ENCODE measurements around the gene ARSG. TPM values are rescaled to one million over a fixed set of nuclear protein-coding genes. Genes with fewer than 3 reads are reported as not detected.

ARSG gene
- total and polyA plus RNA-seq, 2 of the 13 experiments (the other 11 are each of a cell fraction or from before 2014, with no cell fraction given): 3.7 to 15.2 TPM

DNA sequence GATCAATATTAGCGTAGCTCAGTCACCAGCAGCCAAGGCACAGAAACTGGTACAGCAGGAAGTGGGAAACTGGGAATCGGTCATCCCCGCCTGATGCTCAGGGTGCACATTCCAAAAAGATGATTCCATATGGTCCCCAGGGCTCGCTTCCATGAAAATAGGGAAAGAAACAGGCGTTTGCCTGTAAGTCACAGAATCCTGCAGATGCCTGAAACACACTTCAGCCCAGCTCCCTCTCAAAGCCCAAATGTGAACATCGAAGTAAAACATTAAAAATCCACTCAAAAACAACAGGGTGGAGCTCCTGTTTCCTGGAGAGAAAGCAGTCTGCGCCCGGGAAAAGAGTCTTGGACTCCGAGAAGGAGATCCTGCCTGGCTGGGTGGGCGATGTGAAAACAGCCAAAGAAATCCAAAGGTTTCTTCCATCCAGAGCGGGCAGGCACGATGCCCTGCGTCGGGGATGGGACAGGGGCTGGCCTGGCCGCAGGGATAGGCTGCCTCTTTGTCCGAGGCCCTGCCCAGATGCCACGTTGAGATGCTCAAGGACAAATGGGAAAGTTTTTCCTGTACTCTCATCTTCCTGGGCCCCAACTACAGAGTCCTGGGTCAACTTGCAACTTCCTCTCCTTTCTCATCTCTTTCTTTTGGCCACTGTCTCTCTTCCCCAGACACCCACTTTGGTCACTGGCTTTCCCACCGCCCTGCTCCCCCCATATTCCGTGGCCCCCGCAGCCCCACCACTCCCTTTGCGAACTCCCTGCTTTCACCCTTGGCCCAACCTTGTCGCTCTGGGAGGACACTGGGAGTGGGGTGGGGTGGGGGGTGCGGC is 165.3 kb downstream of the ARSG start (continued):
- TF ChIP-seq ZNF121 (CRISPR knock-in tag; IDR thresholded peaks at IDR 0.05): no peak
- TF ChIP-seq, protein P1, sequence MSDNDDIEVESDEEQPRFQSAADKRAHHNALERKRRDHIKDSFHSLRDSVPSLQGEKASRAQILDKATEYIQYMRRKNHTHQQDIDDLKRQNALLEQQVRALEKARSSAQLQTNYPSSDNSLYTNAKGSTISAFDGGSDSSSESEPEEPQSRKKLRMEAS (IDR thresholded peaks at IDR 0.05): peak; percentile 71; the same call in 1 of the 2 replicates
- no peak for TF ChIP-seq ZNF678 (CRISPR knock-in tag; IDR thresholded peaks at IDR 0.05)
- TF ChIP-seq SATB2 (CRISPR knock-in tag; IDR thresholded peaks at IDR 0.05): 0 out of 2 replicates have a peak, but pooled peaks have one; percentile 11
- no peak for TF ChIP-seq ZNF30 (CRISPR knock-in tag; IDR thresholded peaks at IDR 0.05)
- TF ChIP-seq GABPB1 (CRISPR knock-in tag; IDR thresholded peaks at IDR 0.05): peak; percentile 56
- TF ChIP-seq MXD4 (CRISPR knock-in tag; IDR thresholded peaks at IDR 0.05): peak; percentile 72
- TF ChIP-seq CBX1 (IDR thresholded peaks at IDR 0.05; ENCODE audit: low read depth): peak; percentile 35
- TF ChIP-seq, protein P2, sequence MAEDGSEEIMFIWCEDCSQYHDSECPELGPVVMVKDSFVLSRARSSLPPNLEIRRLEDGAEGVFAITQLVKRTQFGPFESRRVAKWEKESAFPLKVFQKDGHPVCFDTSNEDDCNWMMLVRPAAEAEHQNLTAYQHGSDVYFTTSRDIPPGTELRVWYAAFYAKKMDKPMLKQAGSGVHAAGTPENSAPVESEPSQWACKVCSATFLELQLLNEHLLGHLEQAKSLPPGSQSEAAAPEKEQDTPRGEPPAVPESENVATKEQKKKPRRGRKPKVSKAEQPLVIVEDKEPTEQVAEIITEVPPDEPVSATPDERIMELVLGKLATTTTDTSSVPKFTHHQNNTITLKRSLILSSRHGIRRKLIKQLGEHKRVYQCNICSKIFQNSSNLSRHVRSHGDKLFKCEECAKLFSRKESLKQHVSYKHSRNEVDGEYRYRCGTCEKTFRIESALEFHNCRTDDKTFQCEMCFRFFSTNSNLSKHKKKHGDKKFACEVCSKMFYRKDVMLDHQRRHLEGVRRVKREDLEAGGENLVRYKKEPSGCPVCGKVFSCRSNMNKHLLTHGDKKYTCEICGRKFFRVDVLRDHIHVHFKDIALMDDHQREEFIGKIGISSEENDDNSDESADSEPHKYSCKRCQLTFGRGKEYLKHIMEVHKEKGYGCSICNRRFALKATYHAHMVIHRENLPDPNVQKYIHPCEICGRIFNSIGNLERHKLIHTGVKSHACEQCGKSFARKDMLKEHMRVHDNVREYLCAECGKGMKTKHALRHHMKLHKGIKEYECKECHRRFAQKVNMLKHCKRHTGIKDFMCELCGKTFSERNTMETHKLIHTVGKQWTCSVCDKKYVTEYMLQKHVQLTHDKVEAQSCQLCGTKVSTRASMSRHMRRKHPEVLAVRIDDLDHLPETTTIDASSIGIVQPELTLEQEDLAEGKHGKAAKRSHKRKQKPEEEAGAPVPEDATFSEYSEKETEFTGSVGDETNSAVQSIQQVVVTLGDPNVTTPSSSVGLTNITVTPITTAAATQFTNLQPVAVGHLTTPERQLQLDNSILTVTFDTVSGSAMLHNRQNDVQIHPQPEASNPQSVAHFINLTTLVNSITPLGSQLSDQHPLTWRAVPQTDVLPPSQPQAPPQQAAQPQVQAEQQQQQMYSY (CRISPR knock-in tag; IDR thresholded peaks at IDR 0.05): no peak
- TF ChIP-seq ZNF501 (CRISPR knock-in tag; IDR thresholded peaks at IDR 0.05): peak; percentile 75; the same call in 1 of the 2 replicates
- TF ChIP-seq, protein P3, sequence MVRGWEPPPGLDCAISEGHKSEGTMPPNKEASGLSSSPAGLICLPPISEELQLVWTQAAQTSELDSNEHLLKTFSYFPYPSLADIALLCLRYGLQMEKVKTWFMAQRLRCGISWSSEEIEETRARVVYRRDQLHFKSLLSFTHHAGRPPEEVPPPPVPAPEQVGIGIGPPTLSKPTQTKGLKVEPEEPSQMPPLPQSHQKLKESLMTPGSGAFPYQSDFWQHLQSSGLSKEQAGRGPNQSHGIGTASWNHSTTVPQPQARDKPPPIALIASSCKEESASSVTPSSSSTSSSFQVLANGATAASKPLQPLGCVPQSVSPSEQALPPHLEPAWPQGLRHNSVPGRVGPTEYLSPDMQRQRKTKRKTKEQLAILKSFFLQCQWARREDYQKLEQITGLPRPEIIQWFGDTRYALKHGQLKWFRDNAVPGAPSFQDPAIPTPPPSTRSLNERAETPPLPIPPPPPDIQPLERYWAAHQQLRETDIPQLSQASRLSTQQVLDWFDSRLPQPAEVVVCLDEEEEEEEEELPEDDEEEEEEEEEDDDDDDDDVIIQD (CRISPR knock-in tag; IDR thresholded peaks at IDR 0.05; ENCODE audit: low read depth): peak; percentile 79
- 0 out of 2 replicates have a peak, but pooled peaks have one; percentile 30 for TF ChIP-seq ZFP36L1 (CRISPR knock-in tag; IDR thresholded peaks at IDR 0.05)
- peak; percentile 74; the same call in 1 of the 2 replicates for TF ChIP-seq ZFX (CRISPR knock-in tag; IDR thresholded peaks at IDR 0.05; ENCODE audit: low read depth)
- TF ChIP-seq HDAC1 (CRISPR knock-in tag; IDR thresholded peaks at IDR 0.05): 0 out of 2 replicates have a peak, but pooled peaks have one; percentile 15
- TF ChIP-seq, protein P4, sequence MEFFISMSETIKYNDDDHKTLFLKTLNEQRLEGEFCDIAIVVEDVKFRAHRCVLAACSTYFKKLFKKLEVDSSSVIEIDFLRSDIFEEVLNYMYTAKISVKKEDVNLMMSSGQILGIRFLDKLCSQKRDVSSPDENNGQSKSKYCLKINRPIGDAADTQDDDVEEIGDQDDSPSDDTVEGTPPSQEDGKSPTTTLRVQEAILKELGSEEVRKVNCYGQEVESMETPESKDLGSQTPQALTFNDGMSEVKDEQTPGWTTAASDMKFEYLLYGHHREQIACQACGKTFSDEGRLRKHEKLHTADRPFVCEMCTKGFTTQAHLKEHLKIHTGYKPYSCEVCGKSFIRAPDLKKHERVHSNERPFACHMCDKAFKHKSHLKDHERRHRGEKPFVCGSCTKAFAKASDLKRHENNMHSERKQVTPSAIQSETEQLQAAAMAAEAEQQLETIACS (CRISPR knock-in tag; IDR thresholded peaks at IDR 0.05): no peak
- no peak for TF ChIP-seq MTF2 (CRISPR knock-in tag; IDR thresholded peaks at IDR 0.05; ENCODE audit: borderline replicate concordance)
- no peak for TF ChIP-seq RBAK (CRISPR knock-in tag; IDR thresholded peaks at IDR 0.05)
- TF ChIP-seq SIN3A (IDR thresholded peaks at IDR 0.05; ENCODE audit: borderline replicate concordance, low read depth, low read length): peak; percentile 18
- TF ChIP-seq, protein P5, sequence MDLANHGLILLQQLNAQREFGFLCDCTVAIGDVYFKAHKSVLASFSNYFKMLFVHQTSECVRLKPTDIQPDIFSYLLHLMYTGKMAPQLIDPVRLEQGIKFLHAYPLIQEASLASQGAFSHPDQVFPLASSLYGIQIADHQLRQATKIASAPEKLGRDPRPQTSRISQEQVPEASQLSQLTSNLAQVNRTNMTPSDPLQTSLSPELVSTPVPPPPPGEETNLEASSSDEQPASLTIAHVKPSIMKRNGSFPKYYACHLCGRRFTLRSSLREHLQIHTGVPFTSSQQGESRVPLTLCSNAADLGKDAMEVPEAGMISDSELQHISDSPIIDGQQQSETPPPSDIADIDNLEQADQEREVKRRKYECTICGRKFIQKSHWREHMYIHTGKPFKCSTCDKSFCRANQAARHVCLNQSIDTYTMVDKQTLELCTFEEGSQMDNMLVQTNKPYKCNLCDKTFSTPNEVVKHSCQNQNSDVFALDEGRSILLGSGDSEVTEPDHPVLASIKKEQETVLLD (CRISPR knock-in tag; IDR thresholded peaks at IDR 0.05; ENCODE audit: low read depth): no peak
- TF ChIP-seq POLR2G (IDR thresholded peaks at IDR 0.05; ENCODE audit: low read depth, low read length): peak; percentile 64
